Right lobe of liver (tissue), 4 donors: Measurements from ENCODE around the gene SPPL3.

Experiments used
- POLR2A ChIP-seq: fragments of 450-650 bp; IDR thresholded peaks from one replicate; pipeline ENCODE4 v1.6.1; 2017; ENCODE audit warnings: antibody characterized with exemption, mild to moderate bottlenecking
- TF ChIP-seq, protein P1 (sequence below), 4 donors: fragments of 200-600 bp in 3 of 4; fragments of 450-650 bp in 1 of 4; IDR thresholded peaks; one replicate each; pipeline versions ENCODE4 v1.5.1 to v1.8.0; 2016 to 2022; ENCODE audit warnings: antibody characterized with exemption in 4 of 4, mild to moderate bottlenecking in 2 of 4
- donor health status: DM: no; HTN: no; CAD: no.
- donor health status: DM: no; HTN: no; CAD: no.
- donor health status: DM: no; HTN: yes; CAD: no.

- TF ChIP-seq, protein P1, sequence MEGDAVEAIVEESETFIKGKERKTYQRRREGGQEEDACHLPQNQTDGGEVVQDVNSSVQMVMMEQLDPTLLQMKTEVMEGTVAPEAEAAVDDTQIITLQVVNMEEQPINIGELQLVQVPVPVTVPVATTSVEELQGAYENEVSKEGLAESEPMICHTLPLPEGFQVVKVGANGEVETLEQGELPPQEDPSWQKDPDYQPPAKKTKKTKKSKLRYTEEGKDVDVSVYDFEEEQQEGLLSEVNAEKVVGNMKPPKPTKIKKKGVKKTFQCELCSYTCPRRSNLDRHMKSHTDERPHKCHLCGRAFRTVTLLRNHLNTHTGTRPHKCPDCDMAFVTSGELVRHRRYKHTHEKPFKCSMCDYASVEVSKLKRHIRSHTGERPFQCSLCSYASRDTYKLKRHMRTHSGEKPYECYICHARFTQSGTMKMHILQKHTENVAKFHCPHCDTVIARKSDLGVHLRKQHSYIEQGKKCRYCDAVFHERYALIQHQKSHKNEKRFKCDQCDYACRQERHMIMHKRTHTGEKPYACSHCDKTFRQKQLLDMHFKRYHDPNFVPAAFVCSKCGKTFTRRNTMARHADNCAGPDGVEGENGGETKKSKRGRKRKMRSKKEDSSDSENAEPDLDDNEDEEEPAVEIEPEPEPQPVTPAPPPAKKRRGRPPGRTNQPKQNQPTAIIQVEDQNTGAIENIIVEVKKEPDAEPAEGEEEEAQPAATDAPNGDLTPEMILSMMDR (IDR thresholded peaks at IDR 0.05), result no peak
- no peak for TF ChIP-seq POLR2A
Observed at GRCh38 chr12:120884644-120885043, 19.5 kb downstream of the SPPL3 start.
